Neural crest cell (in vitro differentiated cells): Measurements from ENCODE around the gene ASB10. TPM values are rescaled to one million over a fixed set of nuclear protein-coding genes. Genes with fewer than 3 reads are reported as not detected.

Experiments
- DNase-seq: peaks from one replicate; pipeline ENCODE4 v3.0.0; 2021; ENCODE audit warnings: low read depth, mixed read lengths, low spot score
- H3K27ac Mint-ChIP-seq: one replicate; pipeline ENCODE4 v1.8.0; 2021; ENCODE audit warnings: mild to moderate bottlenecking, mixed read lengths; ENCODE audit not compliant: unreplicated experiment
- H3K27me3 Mint-ChIP-seq: 2 replicates; pipeline ENCODE4 v1.8.0; 2021; ENCODE audit warnings: low read depth, mild to moderate bottlenecking, mixed read lengths
- H3K36me3 Mint-ChIP-seq: 2 replicates; pipeline ENCODE4 v1.8.0; 2021; ENCODE audit warnings: low read depth, mild to moderate bottlenecking, mixed read lengths
- H3K4me1 Mint-ChIP-seq: 2 replicates; pipeline ENCODE4 v1.8.0; 2021; ENCODE audit warnings: mixed read lengths
- H3K4me3 Mint-ChIP-seq: one replicate; pipeline ENCODE4 v1.8.0; 2021; ENCODE audit warnings: mild to moderate bottlenecking, mixed read lengths
- H3K9me3 Mint-ChIP-seq: 2 replicates; pipeline ENCODE4 v1.8.0; 2021; ENCODE audit warnings: mixed read lengths
- CTCF ChIP-seq: fragments of 200-600 bp; sonication (generic); conservative IDR thresholded peaks from 2 replicates; pipeline ENCODE4 v1.5.0; 2021; ENCODE audit warnings: antibody characterized with exemption, mild to moderate bottlenecking
- total RNA-seq: library from RNA; stranded (reverse); gene quantifications from 2 replicates; pipeline ENCODE4 v1.2.1, GENCODE V29; 2021

ASB10 gene
- total RNA-seq, 1 donor from 2014 or later, result not detected

GRCh38 chr7:151181011-151181431 lies 6.0 kb downstream of the ASB10 start:
- Mint-ChIP-seq H3K4me1 (no peaks in the 10 kb centered on the region), H3K27ac (no peak overlapping the region), H3K4me3 (no peak overlapping the region), H3K36me3 (no peaks in the 10 kb centered on the region), H3K27me3 (peaks cover 5% of the 10 kb centered on the region), H3K9me3 (no peaks in the 10 kb centered on the region)
- TF ChIP-seq CTCF, result no peak
- no peak for DNase-seq

GRCh38 chr7:151179946-151180345 lies 7.1 kb downstream of the ASB10 start:
- H3K27me3 Mint-ChIP-seq, result peaks cover 6% of the 10 kb centered on the region
- no peak overlapping the region for H3K4me3 Mint-ChIP-seq
- DNase-seq, result no peak
- no peaks in the 10 kb centered on the region for H3K4me1 Mint-ChIP-seq
- no peak for TF ChIP-seq CTCF
- H3K36me3 Mint-ChIP-seq, result no peaks in the 10 kb centered on the region
- no peaks in the 10 kb centered on the region for H3K9me3 Mint-ChIP-seq
- no peak overlapping the region for H3K27ac Mint-ChIP-seq

GRCh38 chr7:151179287-151179860 lies 7.7 kb downstream of the ASB10 start:
- Mint-ChIP-seq H3K4me1 (no peaks in the 10 kb centered on the region), H3K27ac (no peak overlapping the region), H3K9me3 (no peaks in the 10 kb centered on the region), H3K36me3 (no peaks in the 10 kb centered on the region), H3K4me3 (no peak overlapping the region), H3K27me3 (peaks cover 8% of the 10 kb centered on the region)
- no peak for TF ChIP-seq CTCF
- DNase-seq, result no peak

- Mint-ChIP-seq H3K27me3 (peaks cover 8% of the 10 kb centered on the region), H3K4me1 (no peaks in the 10 kb centered on the region), H3K27ac (no peak overlapping the region), H3K36me3 (no peaks in the 10 kb centered on the region), H3K4me3 (no peak overlapping the region), H3K9me3 (no peaks in the 10 kb centered on the region)
- no peak for TF ChIP-seq CTCF
- no peak for DNase-seq
Observed at GRCh38 chr7:151178831-151179230, 8.2 kb downstream of the ASB10 start.

- Mint-ChIP-seq H3K36me3 (no peaks in the 10 kb centered on the region), H3K4me1 (no peaks in the 10 kb centered on the region), H3K27ac (no peak overlapping the region), H3K27me3 (peaks cover 10% of the 10 kb centered on the region), H3K9me3 (no peaks in the 10 kb centered on the region), H3K4me3 (no peak overlapping the region)
- no peak for TF ChIP-seq CTCF
- DNase-seq, result no peak
Observed at GRCh38 chr7:151178236-151178635, 8.8 kb downstream of the ASB10 start.
